DND-41 (cell line): ENCODE data around the gene TSHZ3.

Experiments used
- EZH2 ChIP-seq: IDR thresholded peaks from 3 replicates; pipeline ENCODE4 v1.6.1; 2012; ENCODE audit warnings: borderline replicate concordance, low read depth, mild to moderate bottlenecking, moderate library complexity, low read length, inconsistent platforms; ENCODE audit not compliant: severe bottlenecking
- TF ChIP-seq, protein P1 (sequence below): IDR thresholded peaks from 2 replicates; pipeline ENCODE4 v1.5.1; 2012; ENCODE audit warnings: borderline replicate concordance, low read length, moderate library complexity, mild to moderate bottlenecking; ENCODE audit not compliant: poor library complexity, severe bottlenecking; ENCODE audit errors: extremely low read depth

DNA sequence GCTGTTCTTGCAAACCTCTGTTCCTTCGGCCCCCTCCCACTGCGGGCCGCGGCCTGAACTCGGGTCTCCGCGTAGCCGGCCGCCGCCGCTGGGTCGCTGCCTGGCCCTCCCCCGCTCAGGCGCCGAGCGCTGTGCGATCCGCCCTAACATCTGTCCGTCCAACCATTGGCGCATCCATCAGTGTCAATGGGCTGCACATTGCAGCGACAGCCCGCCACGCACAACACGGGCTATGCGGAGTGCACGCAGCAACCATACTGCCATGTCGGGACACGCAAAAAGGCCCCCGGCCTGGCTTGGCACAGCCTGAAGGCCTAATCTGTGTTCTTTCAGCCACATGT lies 2.6 kb upstream of the TSHZ3 start:
- TF ChIP-seq, protein P1, sequence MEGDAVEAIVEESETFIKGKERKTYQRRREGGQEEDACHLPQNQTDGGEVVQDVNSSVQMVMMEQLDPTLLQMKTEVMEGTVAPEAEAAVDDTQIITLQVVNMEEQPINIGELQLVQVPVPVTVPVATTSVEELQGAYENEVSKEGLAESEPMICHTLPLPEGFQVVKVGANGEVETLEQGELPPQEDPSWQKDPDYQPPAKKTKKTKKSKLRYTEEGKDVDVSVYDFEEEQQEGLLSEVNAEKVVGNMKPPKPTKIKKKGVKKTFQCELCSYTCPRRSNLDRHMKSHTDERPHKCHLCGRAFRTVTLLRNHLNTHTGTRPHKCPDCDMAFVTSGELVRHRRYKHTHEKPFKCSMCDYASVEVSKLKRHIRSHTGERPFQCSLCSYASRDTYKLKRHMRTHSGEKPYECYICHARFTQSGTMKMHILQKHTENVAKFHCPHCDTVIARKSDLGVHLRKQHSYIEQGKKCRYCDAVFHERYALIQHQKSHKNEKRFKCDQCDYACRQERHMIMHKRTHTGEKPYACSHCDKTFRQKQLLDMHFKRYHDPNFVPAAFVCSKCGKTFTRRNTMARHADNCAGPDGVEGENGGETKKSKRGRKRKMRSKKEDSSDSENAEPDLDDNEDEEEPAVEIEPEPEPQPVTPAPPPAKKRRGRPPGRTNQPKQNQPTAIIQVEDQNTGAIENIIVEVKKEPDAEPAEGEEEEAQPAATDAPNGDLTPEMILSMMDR = no peak
- TF ChIP-seq EZH2 = no peak
